ENCODE measurements around the gene RMRP.

The RMRP gene

DNA sequence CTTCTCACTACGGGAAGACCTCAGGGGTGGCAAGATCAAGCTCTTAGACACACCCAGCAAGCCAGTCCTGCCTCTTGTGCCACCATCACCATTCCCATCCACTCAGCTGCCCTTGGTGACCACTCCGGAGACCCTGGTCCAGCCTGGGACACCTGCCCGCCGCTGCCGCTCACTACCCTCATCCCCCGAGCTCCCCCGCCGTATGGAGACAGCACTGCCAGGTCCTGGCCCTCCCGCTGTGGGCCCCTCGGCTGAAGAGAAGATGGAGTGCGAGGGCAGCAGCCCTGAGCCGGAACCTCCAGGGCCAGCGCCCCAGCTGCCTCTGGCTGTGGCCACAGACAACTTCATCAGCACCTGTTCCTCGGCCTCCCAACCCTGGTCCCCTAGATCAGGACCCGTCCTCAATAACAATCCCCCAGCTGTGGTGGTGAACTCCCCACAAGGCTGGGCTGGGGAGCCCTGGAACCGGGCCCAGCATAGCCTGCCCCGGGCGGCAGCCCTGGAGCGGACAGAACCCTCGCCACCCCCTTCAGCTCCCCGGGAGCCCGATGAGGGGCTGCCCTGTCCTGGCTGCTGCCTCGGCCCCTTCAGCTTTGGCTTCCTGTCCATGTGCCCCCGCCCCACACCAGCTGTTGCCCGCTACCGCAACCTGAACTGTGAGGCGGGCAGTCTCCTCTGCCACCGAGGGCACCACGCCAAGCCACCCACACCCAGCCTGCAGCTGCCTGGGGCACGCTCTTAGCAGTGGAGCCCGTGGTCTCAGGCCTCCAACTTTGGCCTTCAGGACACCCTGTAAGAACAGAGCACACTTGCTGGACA lies 48.6 kb downstream of the RMRP start:
- DNase-seq = peak; percentile 82

DNA sequence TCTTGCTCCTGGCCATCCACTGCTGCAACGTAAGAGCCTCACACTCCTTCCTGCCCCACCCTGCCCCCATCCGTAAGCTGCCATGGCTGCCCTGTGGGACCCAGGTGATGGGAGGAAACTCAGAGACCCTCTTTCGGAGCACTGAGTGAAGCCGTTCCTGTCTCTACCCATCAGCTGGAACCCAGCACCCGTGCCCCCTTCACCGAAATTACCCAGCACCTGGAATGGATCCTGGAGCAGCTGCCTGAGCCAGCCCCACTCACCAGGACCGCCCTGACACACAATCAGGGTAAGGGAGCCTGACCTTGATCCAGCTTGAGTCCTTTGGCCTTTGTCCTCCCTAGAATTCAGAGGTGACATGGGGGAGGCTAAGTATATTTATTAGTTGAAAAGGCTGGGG lies 49.6 kb downstream of the RMRP start:
- no peak for DNase-seq
